Activated CD8-positive, alpha-beta T cell treated with anti-CD3 and anti-CD28 coated beads, Interleukin-2, amount 10 ng/mL, durations not matched to agents 7 days and 5 days (primary cell): ENCODE data around the gene SCML2. TPM values are rescaled to one million over a fixed set of nuclear protein-coding genes. Genes with fewer than 3 reads are reported as not detected.

ENCODE experiments used
- ATAC-seq: fragments of 150-1000 bp; cut with Tn5 transposase; one replicate; pipeline ENCODE4 v1.10.0; 2021; ENCODE audit warnings: moderate library complexity
- CTCF ChIA-PET: fragments of 350-600 bp; sonication (Branson Sonifier 250); formaldehyde crosslinking; loops from one replicate; lab custom pipeline; 2021; ENCODE audit warnings: antibody characterized with exemption; lab: Charles Lee
- POLR2A ChIA-PET: fragments of 350-600 bp; sonication (Branson Sonifier 250); formaldehyde crosslinking; loops from one replicate; lab custom pipeline; 2021; ENCODE audit warnings: antibody characterized with exemption; lab: Charles Lee
- DNase-seq: peaks from one replicate; pipeline ENCODE4 v3.0.0-alpha.2; 2020
- H3K27ac Mint-ChIP-seq: one replicate; pipeline ENCODE4 v1.8.0; 2021; ENCODE audit warnings: mild to moderate bottlenecking, mixed read lengths
- H3K27me3 Mint-ChIP-seq: one replicate; pipeline ENCODE4 v1.8.0; 2021; ENCODE audit warnings: low read depth, mixed read lengths
- H3K36me3 Mint-ChIP-seq: one replicate; pipeline ENCODE4 v1.8.0; 2021; ENCODE audit warnings: low read depth, mixed read lengths
- H3K4me1 Mint-ChIP-seq: one replicate; pipeline ENCODE4 v1.8.0; 2021; ENCODE audit warnings: low read depth, mixed read lengths
- H3K4me3 Mint-ChIP-seq: one replicate; pipeline ENCODE4 v1.8.0; 2021; ENCODE audit warnings: mild to moderate bottlenecking, mixed read lengths
- H3K9me3 Mint-ChIP-seq: one replicate; pipeline ENCODE4 v1.8.0; 2022; ENCODE audit warnings: mixed read lengths; ENCODE audit not compliant: insufficient read depth
- total RNA-seq, 2 experiments: library from RNA; stranded (reverse); gene quantifications; one replicate each; pipeline ENCODE4 v1.2.3, GENCODE V29; 2021

Gene SCML2
- total RNA-seq, 2 experiments from 2014 or later: 2.2 TPM

DNA sequence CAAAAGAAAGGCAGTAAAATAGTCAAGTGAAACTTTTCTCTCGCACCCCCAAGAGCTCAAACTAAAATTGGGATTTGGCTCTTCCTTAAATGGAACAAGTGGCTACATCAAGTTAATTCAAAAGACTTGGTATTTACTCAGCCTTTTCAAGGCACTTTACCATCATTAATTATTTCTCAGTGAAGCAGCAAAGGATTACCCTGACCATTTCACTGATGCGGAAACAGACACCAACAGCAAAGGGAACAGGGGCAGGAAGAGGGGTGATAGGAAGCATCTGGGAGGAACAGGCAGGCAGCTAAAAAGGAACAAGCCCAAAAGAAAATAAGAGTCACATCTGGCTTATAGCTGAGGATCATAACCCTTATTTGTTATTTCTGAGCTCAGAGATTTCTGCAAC, 2.7 kb downstream of the SCML2 start:
- Mint-ChIP-seq H3K9me3 (no peaks in the 10 kb centered on the region), H3K4me3 (no peak overlapping the region), H3K4me1 (peaks cover 10% of the 10 kb centered on the region), H3K27ac (no peak overlapping the region), H3K27me3 (peaks cover 18% of the 10 kb centered on the region), H3K36me3 (no peaks in the 10 kb centered on the region)
- DNase-seq (no peak), ATAC-seq (no peak)
- CTCF ChIA-PET: interaction anchor here (1.1 kb wide), 1 partner anchor 563 kb away, joined by 4 read pairs; no protein-coding TSS in a partner anchor
- POLR2A ChIA-PET: no interaction called here

DNA sequence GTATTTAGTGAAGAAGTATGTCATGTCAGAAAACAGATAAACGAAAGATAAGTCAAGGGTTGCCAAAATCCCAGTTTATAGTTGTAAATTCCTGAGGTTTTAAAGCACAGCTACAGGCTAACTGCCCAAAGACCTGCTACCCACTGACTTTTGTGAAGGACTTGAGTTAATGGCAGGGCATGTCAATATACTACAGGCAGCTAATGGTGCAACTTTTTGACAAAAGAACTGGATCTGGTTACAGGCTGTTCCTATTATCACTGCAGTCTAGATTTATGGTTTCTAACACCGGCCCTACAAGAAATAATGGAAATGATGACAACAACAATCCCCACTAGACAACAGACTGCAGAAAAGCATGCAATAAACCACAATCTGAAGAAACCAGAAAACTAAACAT, 6.4 kb downstream of the SCML2 start:
- H3K4me1 Mint-ChIP-seq: peaks cover 1% of the 10 kb centered on the region
- ChIA-PET POLR2A (no interaction called here), CTCF (no interaction called here)
- H3K4me3 Mint-ChIP-seq: no peak overlapping the region
- no peak overlapping the region for H3K27ac Mint-ChIP-seq
- H3K27me3 Mint-ChIP-seq: peaks cover 13% of the 10 kb centered on the region
- no peak for ATAC-seq
- H3K9me3 Mint-ChIP-seq: no peaks in the 10 kb centered on the region
- DNase-seq: no peak
- no peaks in the 10 kb centered on the region for H3K36me3 Mint-ChIP-seq

GRCh38 chrX:18309401-18309800, 45.1 kb downstream of the SCML2 start:
- no peak overlapping the region for H3K27ac Mint-ChIP-seq
- H3K9me3 Mint-ChIP-seq: no peaks in the 10 kb centered on the region
- POLR2A ChIA-PET: no interaction called here
- H3K27me3 Mint-ChIP-seq: no peaks in the 10 kb centered on the region
- no peaks in the 10 kb centered on the region for H3K36me3 Mint-ChIP-seq
- CTCF ChIA-PET: no interaction called here
- no peak overlapping the region for H3K4me3 Mint-ChIP-seq
- no peaks in the 10 kb centered on the region for H3K4me1 Mint-ChIP-seq
- DNase-seq (no peak), ATAC-seq (no peak)

GRCh38 chrX:18297251-18297650, 57.2 kb downstream of the SCML2 start:
- Mint-ChIP-seq H3K9me3 (peaks cover 3% of the 10 kb centered on the region), H3K27ac (no peak overlapping the region), H3K36me3 (no peaks in the 10 kb centered on the region), H3K27me3 (no peaks in the 10 kb centered on the region), H3K4me3 (no peak overlapping the region), H3K4me1 (peaks cover 3% of the 10 kb centered on the region)
- ChIA-PET POLR2A (no interaction called here), CTCF (no interaction called here)
- ATAC-seq: no peak
- no peak for DNase-seq

- H3K27ac Mint-ChIP-seq: no peak overlapping the region
- CTCF ChIA-PET: no interaction called here
Observed at GRCh38 chrX:18294893-18295292, 59.6 kb downstream of the SCML2 start.

GRCh38 chrX:18291006-18291545, 63.4 kb downstream of the SCML2 start:
- ATAC-seq (no peak), DNase-seq (no peak)
- Mint-ChIP-seq H3K9me3 (no peaks in the 10 kb centered on the region), H3K36me3 (no peaks in the 10 kb centered on the region), H3K4me3 (no peak overlapping the region), H3K27ac (no peak overlapping the region), H3K4me1 (no peaks in the 10 kb centered on the region), H3K27me3 (no peaks in the 10 kb centered on the region)
- ChIA-PET CTCF (no interaction called here), POLR2A (no interaction called here)

More at GRCh38 chrX:18294893-18295292, 59.6 kb downstream of the SCML2 start:
- Mint-ChIP-seq H3K9me3 (peaks cover 3% of the 10 kb centered on the region), H3K4me1 (peaks cover 3% of the 10 kb centered on the region), H3K36me3 (no peaks in the 10 kb centered on the region), H3K4me3 (no peak overlapping the region), H3K27me3 (no peaks in the 10 kb centered on the region)
- POLR2A ChIA-PET: no interaction called here
- DNase-seq (no peak), ATAC-seq (no peak)

- Mint-ChIP-seq H3K27ac (no peak overlapping the region), H3K36me3 (no peaks in the 10 kb centered on the region), H3K9me3 (no peaks in the 10 kb centered on the region), H3K4me1 (no peaks in the 10 kb centered on the region), H3K27me3 (no peaks in the 10 kb centered on the region), H3K4me3 (no peak overlapping the region)
- ChIA-PET CTCF (no interaction called here), POLR2A (no interaction called here)
- DNase-seq (no peak), ATAC-seq (no peak)
Observed at GRCh38 chrX:18290200-18290599, 64.3 kb downstream of the SCML2 start.

DNA sequence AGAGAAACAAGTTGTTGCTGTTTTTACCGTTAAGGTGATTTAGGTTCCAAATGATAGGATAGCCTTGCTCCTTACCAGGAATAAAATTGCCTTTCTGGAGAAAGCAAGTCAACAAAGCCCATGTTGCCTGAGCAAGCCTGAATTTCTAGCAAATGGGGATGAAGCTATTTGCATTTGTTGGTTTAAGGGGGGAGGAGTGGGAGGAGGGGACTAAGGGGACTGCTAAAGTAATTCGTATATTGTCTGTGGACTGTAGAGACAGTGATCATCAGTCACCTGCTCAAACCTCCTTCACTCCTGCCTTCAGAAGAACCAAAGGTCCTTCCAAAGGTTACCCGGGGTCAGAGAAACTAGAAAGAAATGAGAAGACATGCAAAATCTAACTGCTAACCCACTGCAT, 65.8 kb downstream of the SCML2 start:
- ChIA-PET POLR2A (no interaction called here), CTCF (no interaction called here)
- H3K27me3 Mint-ChIP-seq: no peaks in the 10 kb centered on the region
- ATAC-seq (no peak), DNase-seq (no peak)
- H3K4me3 Mint-ChIP-seq: no peak overlapping the region
- H3K27ac Mint-ChIP-seq: no peak overlapping the region
- no peaks in the 10 kb centered on the region for H3K36me3 Mint-ChIP-seq
- no peaks in the 10 kb centered on the region for H3K4me1 Mint-ChIP-seq
- H3K9me3 Mint-ChIP-seq: no peaks in the 10 kb centered on the region

DNA sequence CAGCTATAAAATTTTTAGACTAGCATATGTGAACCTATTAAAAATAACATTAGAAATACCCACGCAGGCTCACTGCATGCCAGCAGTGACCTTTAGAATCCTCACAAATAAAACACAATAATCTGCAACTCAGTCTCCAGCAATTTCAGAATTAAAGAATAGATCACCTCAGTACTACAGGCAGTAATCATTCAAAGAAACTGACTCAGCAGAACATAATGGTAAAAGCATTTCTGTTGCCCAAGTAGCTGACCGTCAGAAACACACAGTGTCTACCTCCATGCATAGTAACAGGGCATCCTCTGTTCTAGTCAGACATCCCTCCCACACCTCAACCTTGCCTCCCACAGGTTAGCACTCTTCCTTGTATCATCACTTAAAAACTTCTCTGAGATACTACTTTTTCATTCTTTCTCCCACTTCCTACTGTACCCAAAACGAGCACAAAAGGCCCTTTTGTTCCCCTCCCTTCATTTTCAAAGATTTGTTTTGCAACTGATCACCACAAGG, 68.1 kb downstream of the SCML2 start:
- Mint-ChIP-seq H3K4me1 (no peaks in the 10 kb centered on the region), H3K27me3 (no peaks in the 10 kb centered on the region), H3K27ac (no peak overlapping the region), H3K4me3 (no peak overlapping the region), H3K36me3 (no peaks in the 10 kb centered on the region), H3K9me3 (no peaks in the 10 kb centered on the region)
- no peak for ATAC-seq
- POLR2A ChIA-PET: no interaction called here
- CTCF ChIA-PET: no interaction called here
- no peak for DNase-seq

DNA sequence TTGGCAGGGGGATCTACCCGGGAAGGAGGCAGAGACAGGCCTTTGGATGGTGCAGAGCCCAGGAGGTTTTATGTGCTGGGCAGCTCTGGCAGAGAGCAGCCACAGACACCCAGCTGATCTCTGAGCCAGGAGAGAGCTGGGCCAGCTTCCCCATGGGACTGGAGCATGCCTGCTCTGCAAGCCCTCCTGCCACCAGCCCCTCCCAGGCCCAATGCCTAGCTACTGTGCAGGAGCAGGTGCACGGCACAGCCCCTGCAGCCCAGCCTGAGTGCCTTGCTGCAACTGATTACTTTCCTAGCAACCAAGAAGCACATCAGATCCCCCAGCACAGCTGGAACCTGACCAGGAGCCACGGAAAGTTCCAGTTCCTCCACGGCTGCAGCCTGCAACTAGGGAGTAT, 76.0 kb downstream of the SCML2 start:
- no peaks in the 10 kb centered on the region for H3K27me3 Mint-ChIP-seq
- H3K36me3 Mint-ChIP-seq: no peaks in the 10 kb centered on the region
- H3K4me3 Mint-ChIP-seq: no peak overlapping the region
- DNase-seq: no peak
- CTCF ChIA-PET: no interaction called here
- peaks cover 5% of the 10 kb centered on the region for H3K9me3 Mint-ChIP-seq
- ATAC-seq: no peak
- H3K4me1 Mint-ChIP-seq: no peaks in the 10 kb centered on the region
- H3K27ac Mint-ChIP-seq: no peak overlapping the region
- POLR2A ChIA-PET: no interaction called here

- Mint-ChIP-seq H3K36me3 (no peaks in the 10 kb centered on the region), H3K27me3 (no peaks in the 10 kb centered on the region), H3K4me1 (no peaks in the 10 kb centered on the region), H3K4me3 (no peak overlapping the region), H3K27ac (no peak overlapping the region), H3K9me3 (no peaks in the 10 kb centered on the region)
- no peak for DNase-seq
- POLR2A ChIA-PET: no interaction called here
- CTCF ChIA-PET: no interaction called here
- ATAC-seq: no peak
Observed at GRCh38 chrX:18272222-18272621, 82.3 kb downstream of the SCML2 start.

DNA sequence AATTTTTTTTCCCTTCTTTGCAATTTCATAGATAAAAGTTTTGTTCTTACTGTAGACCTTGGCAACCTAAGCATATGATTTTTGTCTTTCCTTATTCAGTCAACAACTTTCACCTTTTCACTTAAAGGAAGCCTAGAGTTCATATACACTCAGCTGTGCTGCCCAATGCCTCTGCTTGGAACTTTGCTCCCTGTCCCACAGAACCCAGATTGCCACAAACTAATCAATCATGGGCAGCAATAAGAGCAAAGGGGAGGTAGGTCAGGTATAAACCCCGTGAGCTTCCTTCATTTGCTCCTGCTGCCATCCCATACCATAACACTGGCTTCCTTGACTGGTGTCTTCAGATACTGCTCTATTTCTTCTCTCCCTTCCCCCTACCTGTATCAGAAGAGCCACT, 82.8 kb downstream of the SCML2 start:
- DNase-seq: no peak
- Mint-ChIP-seq H3K27me3 (no peaks in the 10 kb centered on the region), H3K4me3 (no peak overlapping the region), H3K4me1 (no peaks in the 10 kb centered on the region), H3K9me3 (no peaks in the 10 kb centered on the region), H3K27ac (no peak overlapping the region), H3K36me3 (no peaks in the 10 kb centered on the region)
- no peak for ATAC-seq
- ChIA-PET POLR2A (no interaction called here), CTCF (no interaction called here)

- Mint-ChIP-seq H3K36me3 (no peaks in the 10 kb centered on the region), H3K27me3 (no peaks in the 10 kb centered on the region), H3K9me3 (no peaks in the 10 kb centered on the region), H3K4me3 (no peak overlapping the region), H3K4me1 (no peaks in the 10 kb centered on the region), H3K27ac (no peak overlapping the region)
- ChIA-PET POLR2A (no interaction called here), CTCF (no interaction called here)
- ATAC-seq (no peak), DNase-seq (no peak)
Observed at GRCh38 chrX:18271309-18271708, 83.2 kb downstream of the SCML2 start.
